SK-N-MC (cell line): ENCODE measurements around the gene CLCNKA.

Source experiments
- DNase-seq: peaks from one replicate; pipeline ENCODE4 v3.0.0-alpha.2; 2011; ENCODE audit warnings: low read depth, low spot score
- H3K27ac ChIP-seq: fragments of 200-600 bp; sonication (generic); 2 replicates; pipeline ENCODE4 v1.5.1; 2016; ENCODE audit warnings: mixed run types
- H3K36me3 ChIP-seq: fragments of 200-600 bp; sonication (generic); 2 replicates; pipeline ENCODE4 v1.6.1; 2017; ENCODE audit warnings: antibody characterized with exemption, low read length, mixed read lengths; ENCODE audit not compliant: insufficient read depth
- H3K4me3 ChIP-seq: fragments of 200-600 bp; sonication (generic); 2 replicates; pipeline ENCODE4 v1.5.1; 2016
- H3K9ac ChIP-seq: fragments of 200-600 bp; sonication (generic); 2 replicates; pipeline ENCODE4 v1.8.0; 2017; ENCODE audit warnings: mixed run types, mixed read lengths; ENCODE audit not compliant: insufficient read length
- H3K9me3 ChIP-seq: fragments of 200-600 bp; sonication (generic); 2 replicates; pipeline ENCODE4 v1.6.1; 2017; ENCODE audit warnings: low read depth, mild to moderate bottlenecking, antibody characterized with exemption, low read length, moderate library complexity, mixed read lengths
- EZH2 ChIP-seq: fragments of 200-600 bp; sonication (generic); IDR thresholded peaks from one replicate; pipeline ENCODE4 v1.6.1; 2017; ENCODE audit warnings: antibody characterized with exemption
- FOXP2 ChIP-seq: optimal IDR thresholded peaks from 2 replicates; pipeline ENCODE3; 2011; ENCODE audit warnings: mild to moderate bottlenecking, moderate library complexity; ENCODE audit not compliant: insufficient read depth; ENCODE audit errors: extremely low read length, control extremely low read depth
- POLR2AphosphoS5 ChIP-seq: IDR thresholded peaks from 2 replicates; pipeline ENCODE4 v1.6.1; 2012; ENCODE audit warnings: mild to moderate bottlenecking, low read depth, low read length, borderline replicate concordance

Gene CLCNKA

DNA sequence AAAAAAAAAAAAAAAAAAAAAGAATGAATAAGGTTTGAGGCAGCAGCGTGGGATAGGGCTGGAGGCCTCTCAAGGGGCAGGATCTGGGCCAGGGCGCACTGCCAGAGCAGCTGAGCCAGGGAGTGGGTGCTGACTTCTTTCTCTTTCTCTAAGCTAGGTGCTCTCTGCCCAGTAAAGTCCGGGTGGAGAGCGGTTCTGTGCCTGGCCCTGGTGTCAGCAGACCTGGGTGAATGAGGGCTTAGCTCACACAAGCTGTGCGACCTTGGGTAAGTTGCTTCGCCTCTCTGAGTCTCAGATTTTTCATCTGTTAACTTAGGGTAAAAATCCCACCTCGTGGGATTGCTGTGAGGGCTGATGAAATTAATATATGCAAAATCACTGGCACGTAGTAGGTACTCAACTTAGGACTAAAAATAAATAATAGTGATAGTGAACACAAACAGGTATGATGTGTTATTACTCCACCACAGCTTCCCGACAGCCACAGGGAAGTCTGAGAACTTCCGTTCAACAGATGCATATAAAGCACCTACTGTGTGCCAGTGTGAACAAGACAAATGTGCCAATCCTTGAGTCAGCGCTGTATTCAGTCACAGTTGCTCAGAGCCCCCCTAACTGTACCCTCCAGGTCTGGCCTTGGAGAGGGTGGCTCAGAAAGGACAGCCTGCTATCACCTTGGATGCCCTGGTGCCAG is 53.6 kb downstream of the CLCNKA start:
- Histone ChIP-seq H3K27ac (no peak overlapping the region), H3K9ac (no peak overlapping the region), H3K36me3 (no peaks in the 10 kb centered on the region), H3K9me3 (no peaks in the 10 kb centered on the region), H3K4me3 (no peak overlapping the region)
- DNase-seq, result no peak
- TF ChIP-seq FOXP2, result no peak
- no peak for TF ChIP-seq POLR2AphosphoS5
- TF ChIP-seq EZH2, result no peak

DNA sequence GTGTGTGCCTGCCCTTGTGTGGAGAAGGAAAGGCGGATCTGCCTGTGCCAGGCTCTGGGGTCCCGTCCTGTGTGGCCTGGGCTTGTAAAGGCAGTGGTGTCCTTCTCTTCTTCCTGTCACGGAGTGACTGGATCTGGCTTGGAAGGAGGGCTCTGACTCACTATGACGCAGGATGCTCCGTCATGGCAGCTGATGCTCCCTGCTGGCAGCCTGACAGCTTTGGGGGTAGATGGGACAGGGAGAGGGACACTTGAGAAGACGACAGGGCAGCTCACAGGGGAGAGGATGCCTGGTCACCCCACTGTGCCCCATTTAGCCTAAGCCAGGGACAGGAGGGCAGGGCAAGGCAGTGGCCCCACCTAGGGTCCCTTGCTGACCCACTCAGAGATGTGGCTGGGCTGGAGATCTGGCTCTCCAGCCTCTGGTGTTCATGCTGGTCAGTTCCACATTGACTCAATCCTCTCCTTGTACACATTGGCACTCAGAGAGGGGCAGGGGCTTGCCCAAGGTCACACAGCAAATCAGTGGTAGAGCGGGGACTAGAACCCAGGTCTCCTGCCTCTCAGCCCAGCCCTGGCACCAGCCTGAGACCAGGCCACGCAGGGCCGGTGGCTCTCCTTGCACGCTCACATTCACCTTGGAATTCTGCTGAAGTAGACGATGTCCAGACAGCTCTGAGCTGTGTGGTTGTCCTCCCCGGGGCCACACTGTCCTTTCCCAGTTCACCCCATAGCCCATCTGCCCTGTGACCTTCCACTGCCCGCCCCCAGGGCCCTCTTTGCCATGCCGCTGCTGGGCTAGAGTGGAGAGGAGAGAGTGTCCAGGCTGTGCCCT is 54.4 kb downstream of the CLCNKA start:
- no peak for DNase-seq
- H3K36me3 ChIP-seq, result no peaks in the 10 kb centered on the region
- no peaks in the 10 kb centered on the region for H3K9me3 ChIP-seq
- H3K27ac ChIP-seq, result no peak overlapping the region
- H3K9ac ChIP-seq, result no peak overlapping the region
- no peak overlapping the region for H3K4me3 ChIP-seq
- no peak for TF ChIP-seq EZH2
- TF ChIP-seq POLR2AphosphoS5, result no peak

DNA sequence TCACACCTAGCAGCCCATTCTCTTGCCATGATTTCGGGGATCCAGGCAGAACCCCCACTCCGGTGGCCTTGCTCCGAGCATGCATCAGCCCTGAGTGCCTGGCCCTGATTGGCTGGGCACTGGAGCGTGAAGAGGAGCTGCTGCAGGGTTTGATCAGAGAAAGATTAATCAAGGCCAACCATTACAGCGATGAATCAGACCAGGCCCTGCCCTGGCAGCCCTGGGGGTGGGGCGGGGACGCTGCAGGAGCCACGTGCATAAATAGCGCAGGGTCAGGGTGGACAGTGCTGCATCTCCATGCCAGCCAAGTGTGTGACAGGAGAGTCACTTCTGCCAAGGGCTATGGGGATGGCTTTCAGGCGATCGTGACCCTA is 55.0 kb downstream of the CLCNKA start:
- no peak for DNase-seq
- TF ChIP-seq FOXP2 (no peak), POLR2AphosphoS5 (no peak), EZH2 (no peak)
- Histone ChIP-seq H3K9me3 (no peaks in the 10 kb centered on the region), H3K4me3 (no peak overlapping the region), H3K9ac (no peak overlapping the region), H3K36me3 (no peaks in the 10 kb centered on the region), H3K27ac (no peak overlapping the region)

DNA sequence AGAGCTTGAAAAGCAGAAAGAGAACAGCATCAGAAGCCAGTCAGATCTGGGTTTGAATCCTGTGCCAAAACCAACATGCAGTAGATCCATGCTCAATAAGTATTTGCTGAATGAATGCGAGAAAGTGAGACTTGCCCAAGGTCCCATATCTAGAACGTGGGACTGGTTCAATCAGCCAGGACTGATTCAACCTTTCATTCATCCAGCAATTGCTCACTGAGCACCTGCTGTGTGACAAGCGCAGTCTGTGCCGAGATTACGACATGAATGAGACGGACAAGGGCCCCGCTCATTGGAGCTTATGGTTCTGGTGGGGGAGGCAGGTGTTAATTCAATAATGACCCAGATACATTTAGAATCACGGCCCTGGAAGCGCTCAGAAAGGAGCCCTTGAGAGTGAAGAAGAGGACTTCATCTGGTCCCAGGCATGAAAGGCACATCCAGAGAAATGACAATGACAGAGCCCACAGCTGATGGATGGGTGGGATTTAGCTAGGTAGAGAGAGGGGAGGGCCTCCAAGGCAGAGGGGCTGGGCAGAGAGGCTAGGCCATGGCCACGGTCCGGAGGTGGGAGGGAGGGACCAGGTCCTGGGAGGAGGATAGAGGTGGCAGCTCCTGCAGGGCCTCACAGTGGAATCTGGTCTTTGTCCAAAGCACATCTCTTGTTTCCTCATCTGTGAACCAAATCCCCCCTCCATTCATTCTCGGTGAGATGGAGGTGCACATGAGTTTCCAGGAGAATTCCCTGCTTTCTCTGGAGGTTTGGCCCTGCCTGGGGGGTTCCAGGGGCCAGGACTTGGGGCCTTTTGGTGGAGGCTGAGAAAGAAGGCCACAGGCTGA is 55.8 kb downstream of the CLCNKA start:
- DNase-seq, result no peak
- Histone ChIP-seq H3K27ac (no peak overlapping the region), H3K9ac (no peak overlapping the region)

DNA sequence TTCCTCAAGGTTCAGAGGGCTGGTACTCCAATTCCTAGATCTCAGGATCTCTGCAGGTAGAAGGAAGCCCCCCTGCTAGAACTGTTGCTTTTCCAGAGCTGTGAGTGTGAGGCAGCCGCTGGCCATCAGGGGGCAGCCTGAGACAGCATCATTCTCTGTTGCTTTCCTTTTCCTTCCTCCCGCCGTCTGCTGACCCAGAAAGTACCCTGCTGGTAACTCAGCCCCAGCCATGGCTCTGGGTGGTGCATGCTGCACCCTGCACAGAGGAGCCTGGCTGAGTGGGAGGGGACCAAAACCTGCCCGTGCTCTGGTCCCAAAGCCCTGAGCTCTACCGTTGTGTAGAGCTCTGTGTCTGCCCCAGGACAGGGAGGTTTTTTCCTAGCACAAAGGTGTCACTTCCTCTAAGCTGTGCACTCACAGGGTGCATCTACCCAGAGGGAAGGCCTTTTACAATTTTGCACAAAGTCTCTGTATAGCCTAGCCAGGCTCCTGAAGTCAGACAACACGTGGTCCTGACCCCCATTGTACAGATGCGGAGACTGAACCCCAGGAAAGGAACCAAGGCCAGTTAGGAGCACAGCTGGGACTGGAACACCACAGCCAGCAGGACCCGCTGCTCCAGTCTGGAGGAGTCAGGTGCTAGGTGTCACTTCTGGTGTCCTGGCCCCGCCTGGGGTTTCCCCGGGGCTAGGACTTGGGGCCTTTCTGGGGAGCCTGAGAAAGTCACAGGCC is 57.3 kb downstream of the CLCNKA start:
- Histone ChIP-seq H3K9ac (no peak overlapping the region), H3K36me3 (no peaks in the 10 kb centered on the region), H3K9me3 (no peaks in the 10 kb centered on the region), H3K27ac (no peak overlapping the region), H3K4me3 (peak overlapping the region; percentile 42; the same call in 1 of the 2 replicates)
- TF ChIP-seq EZH2 (no peak), FOXP2 (no peak), POLR2AphosphoS5 (no peak)
- peak; percentile 37 for DNase-seq

More for the DNA sequence above, 55.8 kb downstream of the CLCNKA start:
- Histone ChIP-seq H3K36me3 (no peaks in the 10 kb centered on the region), H3K9me3 (no peaks in the 10 kb centered on the region), H3K4me3 (no peak overlapping the region)
- TF ChIP-seq POLR2AphosphoS5, result no peak

DNA sequence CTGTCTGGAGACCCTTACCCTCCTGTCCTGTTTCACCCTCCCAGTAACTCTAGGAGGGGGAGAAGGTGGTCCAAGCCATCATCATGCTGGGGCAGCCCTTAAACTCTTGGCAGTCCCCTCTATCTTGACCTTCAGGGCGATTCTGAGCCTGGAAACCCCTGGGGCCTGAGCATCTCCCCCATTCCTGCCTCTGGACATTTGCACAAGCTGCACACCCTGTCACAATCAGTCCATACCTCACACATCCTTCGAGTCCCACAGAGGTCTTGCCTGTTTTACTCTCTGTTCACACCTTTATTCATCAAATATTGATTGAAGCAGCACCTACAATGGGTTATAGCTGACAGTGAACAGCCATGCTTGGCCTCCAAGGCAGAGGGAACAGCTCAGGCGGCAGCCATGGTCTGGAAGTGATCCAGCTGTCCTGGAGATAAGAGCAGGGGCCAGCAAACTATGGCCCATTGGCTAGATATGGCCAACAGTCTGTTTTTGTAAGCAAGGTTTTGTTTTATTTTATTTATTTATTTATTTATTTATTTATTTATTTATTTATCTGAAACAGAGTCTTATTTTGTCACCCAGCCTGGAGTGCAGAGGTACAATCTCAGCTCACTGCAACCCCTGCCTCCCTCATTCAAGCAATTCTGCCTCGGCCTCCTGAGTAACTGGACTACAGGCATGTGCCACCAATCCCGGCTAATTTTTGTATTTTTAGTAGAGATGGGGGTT is 58.8 kb downstream of the CLCNKA start:
- no peaks in the 10 kb centered on the region for H3K9me3 ChIP-seq
- no peak for TF ChIP-seq FOXP2
- no peak for TF ChIP-seq EZH2
- no peak for TF ChIP-seq POLR2AphosphoS5
- no peak overlapping the region for H3K27ac ChIP-seq
- no peaks in the 10 kb centered on the region for H3K36me3 ChIP-seq
- no peak overlapping the region for H3K4me3 ChIP-seq
- no peak overlapping the region for H3K9ac ChIP-seq
- DNase-seq, result no peak

DNA sequence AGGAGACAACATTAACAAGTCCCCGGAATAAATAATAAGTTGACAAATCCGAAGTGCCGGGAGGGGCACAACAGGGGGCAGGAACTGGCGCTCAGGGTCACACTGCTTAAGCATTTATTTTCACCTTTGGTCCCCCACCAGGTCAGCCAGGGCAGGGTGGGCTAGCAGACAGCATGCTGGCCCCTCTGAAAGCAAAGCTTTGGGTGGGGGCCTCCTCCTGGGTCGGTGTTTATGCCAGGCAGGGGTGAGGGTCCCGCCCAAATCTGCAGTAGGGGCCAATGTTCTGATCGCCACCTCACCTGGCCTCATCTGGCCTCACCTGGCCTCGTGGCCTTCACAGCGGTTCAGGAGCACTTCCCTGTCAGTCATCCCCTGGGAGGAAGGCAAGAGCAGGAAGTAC is 59.8 kb downstream of the CLCNKA start:
- no peaks in the 10 kb centered on the region for H3K9me3 ChIP-seq
- TF ChIP-seq EZH2 (no peak), FOXP2 (no peak), POLR2AphosphoS5 (no peak)
- H3K27ac ChIP-seq, result no peak overlapping the region
- no peak for DNase-seq
- no peak overlapping the region for H3K4me3 ChIP-seq
- no peak overlapping the region for H3K9ac ChIP-seq
- H3K36me3 ChIP-seq, result no peaks in the 10 kb centered on the region
